ENCODE results near the gene INSR.

The INSR gene

GRCh38 chr19:7202888-7203287 is 91.3 kb downstream of the INSR start:
- TF ChIP-seq CTCF (IDR thresholded peaks at IDR 0.05; ENCODE audit: borderline replicate concordance, extremely low read depth, low read length, poor library complexity, severe bottlenecking) (no peak), EZH2 (IDR thresholded peaks at IDR 0.05; ENCODE audit: borderline replicate concordance, low read depth, low read length, severe bottlenecking) (no peak)
- no peaks in the 10 kb centered on the region for H3K27me3 ChIP-seq (ENCODE audit: insufficient read depth, low read length, poor library complexity)
- H3K4me1 ChIP-seq (ENCODE audit: insufficient read depth, low read length) = peaks cover 9% of the 10 kb centered on the region
- no peak overlapping the region for H3K9ac ChIP-seq (ENCODE audit: low read depth, low read length)
- DNase-seq (no peak), ATAC-seq (ENCODE audit: insufficient read depth, low read depth) (no peak)
- H3K9me3 ChIP-seq (ENCODE audit: insufficient read depth, low read length, severe bottlenecking) = no peaks in the 10 kb centered on the region
- no peak overlapping the region for H3K4me2 ChIP-seq (ENCODE audit: insufficient read depth, low read length)
- H3K4me3 ChIP-seq (ENCODE audit: low read depth in 1 of 2, low read length in 2 of 2) = no peak overlapping the region
- H3K36me3 ChIP-seq (ENCODE audit: insufficient read depth, low read length) = no peaks in the 10 kb centered on the region
- peaks cover 13% of the 10 kb centered on the region; the same call in 1 of the 2 replicates for H4K20me1 ChIP-seq (ENCODE audit: insufficient read depth, low read length)
- no peaks in the 10 kb centered on the region; the same call in 1 of the 2 replicates for H3K79me2 ChIP-seq (ENCODE audit: insufficient read depth, low read length)
- H3K27ac ChIP-seq (ENCODE audit: low read length) = no peak overlapping the region
- H2AFZ ChIP-seq (ENCODE audit: low read depth, low read length) = no peak overlapping the region

GRCh38 chr19:7200736-7201135 is 93.5 kb downstream of the INSR start:
- DNase-seq (no peak), ATAC-seq (ENCODE audit: insufficient read depth, low read depth) (no peak)
- H3K9me3 ChIP-seq (ENCODE audit: insufficient read depth, low read length, severe bottlenecking) = no peaks in the 10 kb centered on the region
- no peak for TF ChIP-seq CTCF (IDR thresholded peaks at IDR 0.05; ENCODE audit: borderline replicate concordance, extremely low read depth, low read length, poor library complexity, severe bottlenecking)
- no peak for TF ChIP-seq EZH2 (IDR thresholded peaks at IDR 0.05; ENCODE audit: borderline replicate concordance, low read depth, low read length, severe bottlenecking)
- H3K4me2 ChIP-seq (ENCODE audit: insufficient read depth, low read length) = no peak overlapping the region
- H4K20me1 ChIP-seq (ENCODE audit: insufficient read depth, low read length) = peaks cover 6% of the 10 kb centered on the region; the same call in 1 of the 2 replicates
- no peaks in the 10 kb centered on the region for H3K27me3 ChIP-seq (ENCODE audit: insufficient read depth, low read length, poor library complexity)
- H3K9ac ChIP-seq (ENCODE audit: low read depth, low read length) = no peak overlapping the region
- no peaks in the 10 kb centered on the region for H3K36me3 ChIP-seq (ENCODE audit: insufficient read depth, low read length)
- no peak overlapping the region for H3K27ac ChIP-seq (ENCODE audit: low read length)
- H3K4me3 ChIP-seq (ENCODE audit: low read depth in 1 of 2, low read length in 2 of 2) = no peak overlapping the region
- no peaks in the 10 kb centered on the region for H3K79me2 ChIP-seq (ENCODE audit: insufficient read depth, low read length)
- peaks cover 24% of the 10 kb centered on the region for H3K4me1 ChIP-seq (ENCODE audit: insufficient read depth, low read length)
- no peak overlapping the region for H2AFZ ChIP-seq (ENCODE audit: low read depth, low read length)

- ATAC-seq (ENCODE audit: insufficient read depth, low read depth) (no peak), DNase-seq (no peak)
- no peak overlapping the region for H3K4me3 ChIP-seq (ENCODE audit: low read depth in 1 of 2, low read length in 2 of 2)
- H3K27me3 ChIP-seq (ENCODE audit: insufficient read depth, low read length, poor library complexity) = no peaks in the 10 kb centered on the region
- no peaks in the 10 kb centered on the region for H4K20me1 ChIP-seq (ENCODE audit: insufficient read depth, low read length)
- H3K4me2 ChIP-seq (ENCODE audit: insufficient read depth, low read length) = no peak overlapping the region
- H3K27ac ChIP-seq (ENCODE audit: low read length) = no peak overlapping the region
- no peaks in the 10 kb centered on the region for H3K36me3 ChIP-seq (ENCODE audit: insufficient read depth, low read length)
- TF ChIP-seq EZH2 (IDR thresholded peaks at IDR 0.05; ENCODE audit: borderline replicate concordance, low read depth, low read length, severe bottlenecking) = no peak
- H3K79me2 ChIP-seq (ENCODE audit: insufficient read depth, low read length) = no peaks in the 10 kb centered on the region
- no peak overlapping the region for H2AFZ ChIP-seq (ENCODE audit: low read depth, low read length)
- H3K9me3 ChIP-seq (ENCODE audit: insufficient read depth, low read length, severe bottlenecking) = no peaks in the 10 kb centered on the region
- peaks cover 24% of the 10 kb centered on the region for H3K4me1 ChIP-seq (ENCODE audit: insufficient read depth, low read length)
- H3K9ac ChIP-seq (ENCODE audit: low read depth, low read length) = no peak overlapping the region
These were observed 94.3 kb downstream of the INSR start for GRCh38 chr19:7199613-7200533.

Data from DND-41 (cell line).